PC-9 (cell line): ENCODE measurements around the gene ASTL. TPM values are rescaled to one million over a fixed set of nuclear protein-coding genes. Genes with fewer than 3 reads are reported as not detected.

ENCODE experiments used
- BruUV-seq: library from RNA; stranded (reverse); fragments of 400-500 nt; replicated peaks from 2 replicates; lab custom pipeline; 2021; lab: Mats Ljungman, UMichigan
- CTCF ChIA-PET: fragments of 300-600 bp; sonication (Branson Sonifier 250); formaldehyde crosslinking; loops from one replicate; lab custom pipeline; 2022; ENCODE audit warnings: antibody characterized with exemption; lab: Charles Lee
- POLR2A ChIA-PET: fragments of 300-600 bp; sonication (Branson Sonifier 250); formaldehyde crosslinking; loops from one replicate; lab custom pipeline; 2022; ENCODE audit warnings: antibody characterized with exemption; ENCODE audit not compliant: unreplicated experiment; lab: Charles Lee
- DNase-seq, 2 experiments: peaks; one replicate each; pipeline versions ENCODE4 v3.0.0 to v3.0.0-alpha.2; 2015 to 2022; ENCODE audit warnings: mixed read lengths in 1 of 2
- H2AFZ ChIP-seq: fragments of 200-600 bp; sonication (generic); 2 replicates; pipeline ENCODE4 v1.8.1; 2017; ENCODE audit warnings: antibody characterized with exemption
- H3F3A ChIP-seq: fragments of 200-600 bp; sonication (generic); 2 replicates; pipeline ENCODE4 v1.8.1; 2017; ENCODE audit warnings: antibody characterized with exemption, mild to moderate bottlenecking, low read depth; ENCODE audit not compliant: insufficient read depth
- H3K27ac ChIP-seq: fragments of 200-600 bp; sonication (generic); 2 replicates; pipeline ENCODE4 v1.6.1; 2016; ENCODE audit warnings: mixed run types
- H3K27me3 ChIP-seq: fragments of 200-600 bp; sonication (generic); 2 replicates; pipeline ENCODE4 v1.6.1; 2016; ENCODE audit warnings: low read depth, mixed run types; ENCODE audit not compliant: insufficient read depth
- H3K36me3 ChIP-seq: fragments of 200-600 bp; sonication (generic); 2 replicates; pipeline ENCODE4 v1.6.1; 2016; ENCODE audit warnings: low read depth, mixed run types
- H3K4me1 ChIP-seq: fragments of 200-600 bp; sonication (generic); replicated peaks from 2 replicates; pipeline ENCODE4 v1.6.1; 2016; ENCODE audit warnings: mixed run types; ENCODE audit not compliant: insufficient read depth
- H3K4me2 ChIP-seq: fragments of 200-600 bp; sonication (generic); 2 replicates; pipeline ENCODE4 v1.6.1; 2017; ENCODE audit warnings: mixed run types
- H3K4me3 ChIP-seq: fragments of 200-600 bp; sonication (generic); 2 replicates; pipeline ENCODE4 v1.6.1; 2016; ENCODE audit warnings: mixed run types
- H3K79me2 ChIP-seq: fragments of 200-600 bp; sonication (generic); 2 replicates; pipeline ENCODE4 v1.6.1; 2017; ENCODE audit warnings: low read depth, mixed run types
- H3K9me2 ChIP-seq: fragments of 200-600 bp; sonication (generic); 2 replicates; pipeline ENCODE4 v1.8.1; 2017; ENCODE audit warnings: mild to moderate bottlenecking; ENCODE audit not compliant: insufficient read depth
- H3K9me3 ChIP-seq: fragments of 200-600 bp; sonication (generic); 2 replicates; pipeline ENCODE4 v1.8.1; 2016; ENCODE audit warnings: low read depth; ENCODE audit not compliant: insufficient read depth
- H4K20me1 ChIP-seq: fragments of 200-600 bp; sonication (generic); 2 replicates; pipeline ENCODE4 v1.8.1; 2017; ENCODE audit not compliant: insufficient read depth
- CTCF ChIP-seq: fragments of 200-600 bp; sonication (generic); conservative IDR thresholded peaks from 2 replicates; pipeline ENCODE4 v1.6.1; 2017; ENCODE audit warnings: mixed run types, antibody characterized with exemption, mild to moderate bottlenecking, moderate library complexity
- EZH2 ChIP-seq: fragments of 200-600 bp; sonication (generic); IDR thresholded peaks from 2 replicates; pipeline ENCODE4 v1.8.0; 2017; ENCODE audit warnings: antibody characterized with exemption, low read depth
- intact Hi-C: fragments of 100-400 bp; cut with micrococcal nuclease; formaldehyde crosslinking; loops from one replicate; pipeline ENCODE4 v1.10.0; 2022; ENCODE audit not compliant: unreplicated experiment
- total RNA-seq: library from RNA; stranded (reverse); gene quantifications from 2 replicates; pipeline ENCODE4 v1.2.3, GENCODE V29; 2021

ASTL gene
- total RNA-seq, 1 experiment from 2014 or later, result not detected

DNA sequence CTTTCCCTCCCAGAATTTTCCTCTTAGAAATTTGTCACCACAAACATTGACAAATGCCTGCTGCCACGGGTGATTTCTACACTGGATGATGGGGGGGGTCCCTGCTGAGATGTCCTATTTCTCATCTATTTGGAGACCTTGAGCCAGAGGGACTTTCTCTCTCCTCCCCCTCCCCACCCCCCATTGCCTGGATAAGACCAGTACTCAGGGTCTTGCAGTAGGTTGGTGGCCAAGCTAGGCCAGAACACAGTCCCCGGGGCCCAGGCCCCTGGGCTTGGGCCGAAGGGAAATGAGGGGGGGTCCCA lies 7.5 kb upstream of the ASTL start:
- no peak for DNase-seq
- Histone ChIP-seq H3K4me1 (peaks cover 13% of the 10 kb centered on the region), H3K4me3 (peak overlapping the region; percentile 73; the same call in 1 of the 2 replicates), H3K27ac (no peak overlapping the region), H3K27me3 (no peaks in the 10 kb centered on the region), H3K9me3 (no peaks in the 10 kb centered on the region), H3F3A (peaks cover 20% of the 10 kb centered on the region; the same call in 1 of the 2 replicates), H3K4me2 (peak overlapping the region; percentile 92), H3K9me2 (no peaks in the 10 kb centered on the region), H3K79me2 (peaks cover 12% of the 10 kb centered on the region; the same call in 1 of the 2 replicates), H2AFZ (peak overlapping the region; percentile 88), H4K20me1 (no peaks in the 10 kb centered on the region), H3K36me3 (no peaks in the 10 kb centered on the region; the same call in 1 of the 2 replicates)
- TSS peak; percentile 68 for BruUV-seq
- CTCF ChIA-PET, result no interaction called here
- TF ChIP-seq EZH2 (no peak), CTCF (no peak)
- intact Hi-C loops, result loop anchor here (2.0 kb wide), 1 partner anchor 63 kb away; the partner anchor contains the start of gene STARD7
- POLR2A ChIA-PET, result no interaction called here

- H3K79me2 ChIP-seq, result peaks cover 12% of the 10 kb centered on the region; the same call in 1 of the 2 replicates
- H3K9me3 ChIP-seq, result no peaks in the 10 kb centered on the region
- H2AFZ ChIP-seq, result peak within 1 kb of the TSS; percentile 88
- no peak within 1 kb of the TSS for H3K27ac ChIP-seq
- H3K4me1 ChIP-seq, result peaks cover 13% of the 10 kb centered on the region
- peak within 1 kb of the TSS; percentile 73 for H3K4me3 ChIP-seq
- no peaks in the 10 kb centered on the region for H3K27me3 ChIP-seq
- H4K20me1 ChIP-seq, result no peaks in the 10 kb centered on the region
- ChIA-PET POLR2A (no interaction called here), CTCF (no interaction called here)
- no peaks in the 10 kb centered on the region; the same call in 1 of the 2 replicates for H3K36me3 ChIP-seq
- no peak for TF ChIP-seq EZH2
- TF ChIP-seq CTCF, result no peak; the same call in 1 of the 2 replicates
- no TSS peak for BruUV-seq
- intact Hi-C loops, result loop anchor here (2.0 kb wide), 1 partner anchor 64 kb away; the partner anchor contains the start of gene STARD7
- DNase-seq, result peak; percentile 57 to 82
- H3F3A ChIP-seq, result peaks cover 20% of the 10 kb centered on the region; the same call in 1 of the 2 replicates
- peak within 1 kb of the TSS; percentile 92 for H3K4me2 ChIP-seq
- H3K9me2 ChIP-seq, result no peaks in the 10 kb centered on the region
These were observed 6.9 kb upstream of the ASTL start, which contains the start of gene DUSP2 for GRCh38 chr2:96145036-96145847. Gene DUSP2, minus strand, starts transcription at chr2:96145440. Its CDS starts 86 bp downstream, at chr2:96145354.

GRCh38 chr2:96144481-96145035 lies 6.3 kb upstream of the ASTL start:
- TF ChIP-seq EZH2 (no peak), CTCF (no peak)
- Histone ChIP-seq H3K27me3 (no peaks in the 10 kb centered on the region), H3K4me2 (peak overlapping the region; percentile 92), H3F3A (peaks cover 20% of the 10 kb centered on the region; the same call in 1 of the 2 replicates), H3K4me3 (peak overlapping the region; percentile 73), H3K9me3 (no peaks in the 10 kb centered on the region), H3K79me2 (peaks cover 12% of the 10 kb centered on the region; the same call in 1 of the 2 replicates), H2AFZ (peak overlapping the region; percentile 88), H3K9me2 (no peaks in the 10 kb centered on the region), H4K20me1 (no peaks in the 10 kb centered on the region), H3K27ac (no peak overlapping the region), H3K36me3 (no peaks in the 10 kb centered on the region; the same call in 1 of the 2 replicates), H3K4me1 (peaks cover 13% of the 10 kb centered on the region)
- DNase-seq, result no peak
- no TSS peak for BruUV-seq
- ChIA-PET POLR2A (no interaction called here), CTCF (no interaction called here)
- intact Hi-C loops, result loop anchor here (2.0 kb wide), 1 partner anchor 64 kb away; the partner anchor contains the start of gene STARD7
